C4-2B (cell line): Measurements from ENCODE around the gene TYSND1.

Experiments used
- CTCF ChIP-seq: fragments of 450-650 bp; conservative IDR thresholded peaks from 2 replicates; pipeline ENCODE4 v1.5.1; 2017; ENCODE audit warnings: mild to moderate bottlenecking
- ZFX ChIP-seq: fragments of 450-650 bp; IDR thresholded peaks from 2 replicates; pipeline ENCODE4 v1.6.1; 2017

GRCh38 chr10:70137927-70138883, 8.3 kb downstream of the TYSND1 start:
- no peak for TF ChIP-seq CTCF
- TF ChIP-seq ZFX = no peak
